Ovary (tissue), 3 donors: ENCODE results near the gene SNX2.

Experiments used
- POLR2A ChIP-seq: fragments of 450-650 bp; IDR thresholded peaks from one replicate; pipeline ENCODE4 v1.6.1; 2017; ENCODE audit warnings: antibody characterized with exemption, mild to moderate bottlenecking, moderate library complexity
- TF ChIP-seq, protein P1 (sequence below), 3 donors: fragments of 450-650 bp in 2 of 3; fragments of 200-600 bp in 1 of 3; IDR thresholded peaks; one replicate each; pipeline versions ENCODE4 v1.5.1 to v1.8.0; 2016 to 2022; ENCODE audit warnings: antibody characterized with exemption in 3 of 3, mild to moderate bottlenecking in 1 of 3
- donor health status: DM: no; HTN: no; CAD: no.

- TF ChIP-seq, protein P1, sequence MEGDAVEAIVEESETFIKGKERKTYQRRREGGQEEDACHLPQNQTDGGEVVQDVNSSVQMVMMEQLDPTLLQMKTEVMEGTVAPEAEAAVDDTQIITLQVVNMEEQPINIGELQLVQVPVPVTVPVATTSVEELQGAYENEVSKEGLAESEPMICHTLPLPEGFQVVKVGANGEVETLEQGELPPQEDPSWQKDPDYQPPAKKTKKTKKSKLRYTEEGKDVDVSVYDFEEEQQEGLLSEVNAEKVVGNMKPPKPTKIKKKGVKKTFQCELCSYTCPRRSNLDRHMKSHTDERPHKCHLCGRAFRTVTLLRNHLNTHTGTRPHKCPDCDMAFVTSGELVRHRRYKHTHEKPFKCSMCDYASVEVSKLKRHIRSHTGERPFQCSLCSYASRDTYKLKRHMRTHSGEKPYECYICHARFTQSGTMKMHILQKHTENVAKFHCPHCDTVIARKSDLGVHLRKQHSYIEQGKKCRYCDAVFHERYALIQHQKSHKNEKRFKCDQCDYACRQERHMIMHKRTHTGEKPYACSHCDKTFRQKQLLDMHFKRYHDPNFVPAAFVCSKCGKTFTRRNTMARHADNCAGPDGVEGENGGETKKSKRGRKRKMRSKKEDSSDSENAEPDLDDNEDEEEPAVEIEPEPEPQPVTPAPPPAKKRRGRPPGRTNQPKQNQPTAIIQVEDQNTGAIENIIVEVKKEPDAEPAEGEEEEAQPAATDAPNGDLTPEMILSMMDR (IDR thresholded peaks at IDR 0.05): no peak
- no peak for TF ChIP-seq POLR2A
Measured at GRCh38 chr5:122751293-122751782, 23.5 kb upstream of the SNX2 start.
